MCF 10A (cell line): ENCODE results near the gene NAGPA. TPM values are rescaled to one million over a fixed set of nuclear protein-coding genes. Genes with fewer than 3 reads are reported as not detected.

Experiments used
- BruUV-seq: library from RNA; stranded (reverse); fragments of 400-500 nt; replicated peaks from 2 replicates; lab custom pipeline; 2021; lab: Mats Ljungman, UMichigan
- CTCF ChIA-PET: fragments of 300-600 bp; sonication (Branson Sonifier 250); formaldehyde crosslinking; extraction: SDS; loops from one replicate; lab custom pipeline; 2021; ENCODE audit warnings: antibody characterized with exemption, inconsistent platforms; lab: Yijun Ruan, JAX
- POLR2A ChIA-PET: fragments of 300-600, 350-650 bp; sonication (Branson Sonifier 250); formaldehyde crosslinking; extraction: SDS; loops from one replicate; lab custom pipeline; 2020; ENCODE audit warnings: antibody characterized with exemption, inconsistent platforms; lab: Yijun Ruan, JAX
- DNase-seq: peaks from one replicate; pipeline ENCODE4 v3.0.0-alpha.2; 2018; ENCODE audit not compliant: unreplicated experiment
- H3K27ac Mint-ChIP-seq: one replicate; pipeline ENCODE4 v1.8.0; 2022; ENCODE audit warnings: mild to moderate bottlenecking, low read depth, mixed read lengths; ENCODE audit not compliant: unreplicated experiment
- H3K27me3 Mint-ChIP-seq: one replicate; pipeline ENCODE4 v1.8.0; 2022; ENCODE audit warnings: mixed read lengths; ENCODE audit not compliant: insufficient read depth, unreplicated experiment
- H3K36me3 Mint-ChIP-seq: one replicate; pipeline ENCODE4 v1.8.0; 2022; ENCODE audit warnings: mild to moderate bottlenecking, moderate library complexity, mixed read lengths; ENCODE audit not compliant: insufficient read depth, unreplicated experiment
- H3K4me1 Mint-ChIP-seq: one replicate; pipeline ENCODE4 v1.8.0; 2022; ENCODE audit warnings: mixed read lengths; ENCODE audit not compliant: insufficient read depth, unreplicated experiment
- H3K4me3 Mint-ChIP-seq: one replicate; pipeline ENCODE4 v1.8.0; 2022; ENCODE audit warnings: mild to moderate bottlenecking, moderate library complexity, mixed read lengths; ENCODE audit not compliant: unreplicated experiment
- H3K9me3 Mint-ChIP-seq: one replicate; pipeline ENCODE4 v1.8.0; 2022; ENCODE audit warnings: mixed read lengths; ENCODE audit not compliant: unreplicated experiment
- CTCF ChIP-seq: fragments of 200-600 bp; IDR thresholded peaks from one replicate; pipeline ENCODE4 v1.8.0; 2022; ENCODE audit warnings: antibody characterized with exemption, mild to moderate bottlenecking; ENCODE audit not compliant: unreplicated experiment
- intact Hi-C: fragments of 100-400 bp; cut with micrococcal nuclease; formaldehyde crosslinking; loops from 2 replicates; pipeline ENCODE4 v1.14.1; 2022
- total RNA-seq: library from RNA; stranded (reverse); gene quantifications from 2 replicates; pipeline ENCODE4 v1.2.3, GENCODE V29; 2022

Gene NAGPA
- total RNA-seq, 1 experiment from 2014 or later, result 4.9 TPM

- DNase-seq, result no peak
- intact Hi-C loops, result no loop called here
- POLR2A ChIA-PET, result no interaction called here
- Mint-ChIP-seq H3K36me3 (no peaks in the 10 kb centered on the region), H3K9me3 (no peaks in the 10 kb centered on the region), H3K4me1 (no peaks in the 10 kb centered on the region), H3K27me3 (peaks cover 39% of the 10 kb centered on the region), H3K27ac (no peak within 1 kb of the TSS), H3K4me3 (no peak within 1 kb of the TSS)
- TF ChIP-seq CTCF, result no peak
- BruUV-seq, result no TSS peak
- CTCF ChIA-PET, result interaction anchor here (1.1 to 1.3 kb wide), 2 partner anchors 13 to 41 kb away, joined by 3 to 4 read pairs; no protein-coding TSS in a partner anchor
Observed at GRCh38 chr16:5065813-5066212, 32.1 kb upstream of the NAGPA start, which contains the start of gene C16orf89. Gene C16orf89 (minus strand): TSS chr16:5065956. CDS start chr16:5065908, 48 bp downstream.

DNA sequence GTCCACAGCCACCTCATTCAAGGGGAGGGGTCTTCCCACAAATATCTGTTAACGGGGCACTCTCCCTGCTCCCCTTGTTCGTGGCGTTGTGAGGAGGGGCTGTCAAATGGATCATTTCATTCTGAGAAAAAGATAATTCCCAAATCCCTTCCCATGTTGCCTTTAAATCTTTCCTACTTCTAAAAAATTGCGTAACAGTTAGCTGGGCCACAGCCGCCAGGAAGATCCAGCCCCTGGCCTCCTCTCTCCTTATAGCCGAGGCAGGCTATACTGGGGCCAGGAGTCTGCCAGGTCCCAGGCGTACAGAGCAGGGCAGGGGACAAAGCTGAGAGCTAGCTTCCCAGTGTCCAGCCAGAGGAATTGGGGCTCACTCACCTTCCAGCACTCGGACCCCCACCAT, 31.6 kb upstream of the NAGPA start:
- intact Hi-C loops, result no loop called here
- Mint-ChIP-seq H3K36me3 (no peaks in the 10 kb centered on the region), H3K27me3 (peaks cover 39% of the 10 kb centered on the region), H3K4me3 (no peak overlapping the region), H3K27ac (no peak overlapping the region), H3K9me3 (no peaks in the 10 kb centered on the region), H3K4me1 (no peaks in the 10 kb centered on the region)
- CTCF ChIA-PET, result interaction anchor here (1.3 kb wide), 1 partner anchor 12 kb away, joined by 3 read pairs; no protein-coding TSS in a partner anchor
- BruUV-seq, result no TSS peak
- POLR2A ChIA-PET, result no interaction called here
- no peak for TF ChIP-seq CTCF
- no peak for DNase-seq

- Mint-ChIP-seq H3K27ac (no peak overlapping the region), H3K4me1 (no peaks in the 10 kb centered on the region)
- no peak for DNase-seq
Observed at GRCh38 chr16:5064915-5065314, 31.2 kb upstream of the NAGPA start.

More at GRCh38 chr16:5064915-5065314, 31.2 kb upstream of the NAGPA start:
- ChIA-PET CTCF (interaction anchor here (1.3 kb wide), 1 partner anchor 12 kb away, joined by 3 read pairs; no protein-coding TSS in a partner anchor), POLR2A (no interaction called here)
- Mint-ChIP-seq H3K4me3 (no peak overlapping the region), H3K27me3 (peaks cover 39% of the 10 kb centered on the region), H3K36me3 (no peaks in the 10 kb centered on the region), H3K9me3 (no peaks in the 10 kb centered on the region)
- intact Hi-C loops, result no loop called here
- TF ChIP-seq CTCF, result no peak
- BruUV-seq, result no TSS peak
